DLD1 (cell line): Measurements from ENCODE around the gene KRTAP26-1.

ENCODE experiments used
- in situ Hi-C: cut with HindIII; loops from 2 replicates; pipeline ENCODE4 v1.10.0; 2017; ENCODE audit warnings: low sequenced_read_pairs

KRTAP26-1 gene

DNA sequence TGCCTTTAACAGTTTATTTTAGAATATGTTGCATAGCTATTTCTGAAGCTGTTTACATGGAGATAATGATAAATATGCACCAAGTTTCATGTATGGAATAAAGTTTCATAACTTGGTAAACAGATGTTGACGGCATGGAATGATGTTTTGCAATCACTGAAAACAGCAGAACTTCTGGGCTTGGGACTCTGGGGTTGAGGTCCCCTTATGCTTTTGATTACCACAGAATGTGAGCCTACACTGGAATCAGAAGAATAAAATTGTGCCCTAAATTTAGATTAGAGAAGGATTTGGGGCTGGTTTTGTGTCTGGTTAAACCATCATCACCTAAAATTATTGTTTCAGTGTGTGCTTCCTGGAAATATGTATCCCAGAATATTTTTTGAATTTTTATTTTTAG lies 48.5 kb downstream of the KRTAP26-1 start:
- in situ Hi-C loops: no loop called here

DNA sequence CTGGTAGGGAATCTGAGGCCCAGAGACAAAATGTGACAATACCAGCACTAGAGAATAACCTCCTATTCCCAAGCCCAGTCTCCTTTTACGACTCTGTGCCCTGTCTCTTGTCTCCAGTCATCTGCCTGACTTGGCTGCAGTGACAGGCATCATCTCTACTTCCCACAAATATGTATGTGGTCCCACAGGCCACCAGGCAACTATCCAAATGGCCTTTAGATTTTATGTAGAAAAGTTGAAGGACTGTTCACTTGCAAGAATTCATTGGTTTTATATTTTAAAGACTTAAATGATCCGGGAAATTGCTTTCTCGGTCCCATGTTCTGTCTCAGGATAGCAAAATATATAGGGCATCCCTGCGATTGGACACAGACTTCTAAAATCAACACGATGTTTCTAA lies 49.0 kb downstream of the KRTAP26-1 start:
- in situ Hi-C loops: no loop called here

DNA sequence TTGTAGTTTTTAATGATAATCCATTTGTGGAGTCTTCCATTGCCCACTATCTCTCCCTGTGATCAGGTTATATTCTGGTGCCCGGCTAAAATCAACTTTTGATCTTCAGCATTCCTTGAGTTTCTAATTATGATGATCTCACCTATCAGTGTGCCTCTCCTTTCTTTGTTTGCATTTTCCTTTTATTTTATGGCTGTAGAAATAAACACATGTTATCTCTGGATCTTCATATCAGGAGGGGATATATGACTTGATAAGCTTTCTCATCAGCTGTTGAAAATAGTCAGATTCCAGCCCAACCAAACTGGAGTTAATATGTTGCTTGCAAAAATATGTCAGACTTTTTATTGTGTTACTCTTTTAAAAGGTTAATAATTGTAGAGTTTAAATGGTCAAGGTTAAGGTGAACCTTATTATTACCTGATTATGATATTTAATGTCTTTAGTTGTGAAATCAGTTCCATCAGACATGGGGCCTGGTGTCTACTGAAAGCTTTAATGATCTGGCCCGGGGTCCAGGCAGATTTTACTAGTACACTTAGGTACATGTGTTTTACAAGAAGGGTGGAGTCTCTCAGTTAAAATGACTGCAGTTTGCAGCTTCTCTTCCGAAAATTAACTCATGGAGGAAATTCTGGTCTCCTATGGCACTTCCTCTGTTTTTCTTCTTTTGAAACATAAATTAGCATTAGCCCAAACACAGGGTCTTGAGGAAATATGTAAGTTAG lies 50.1 kb downstream of the KRTAP26-1 start:
- in situ Hi-C loops: no loop called here
